HG03196 (cell line): ENCODE data around the gene CNTNAP2.
"Not testable (repeated sequence)": the region's sequence is repeated elsewhere in the genome, so short reads cannot be mapped to it uniquely, and the experiment has no call there.

Experiments
- ATAC-seq: cut with Tn5 transposase; IDR thresholded peaks from one replicate; pipeline ENCODE4 v1.9.1; 2021; ENCODE audit not compliant: unreplicated experiment

CNTNAP2 gene

GRCh38 chr7:147586110-147586509, 1469.5 kb downstream of the CNTNAP2 start:
- no peak for ATAC-seq

- ATAC-seq, result no peak
These were observed 1469.9 kb downstream of the CNTNAP2 start for GRCh38 chr7:147586526-147586925.

- ATAC-seq, result no peak
These were observed 1476.9 kb downstream of the CNTNAP2 start for GRCh38 chr7:147593271-147594057.

GRCh38 chr7:147595042-147595441, 1478.4 kb downstream of the CNTNAP2 start:
- ATAC-seq, result no peak

GRCh38 chr7:147598687-147599086, 1482.1 kb downstream of the CNTNAP2 start:
- not testable (repeated sequence) for ATAC-seq

- ATAC-seq, result no peak
These were observed 1488.7 kb downstream of the CNTNAP2 start for GRCh38 chr7:147605323-147605722.

GRCh38 chr7:147607157-147607800, 1490.7 kb downstream of the CNTNAP2 start:
- no peak for ATAC-seq

- ATAC-seq, result no peak
These were observed 1494.8 kb downstream of the CNTNAP2 start for GRCh38 chr7:147611431-147611830.

GRCh38 chr7:147635288-147635687, 1518.7 kb downstream of the CNTNAP2 start:
- ATAC-seq, result no peak

- ATAC-seq, result no peak
These were observed 1520.0 kb downstream of the CNTNAP2 start for GRCh38 chr7:147636553-147636952.

GRCh38 chr7:147638566-147638965, 1522.0 kb downstream of the CNTNAP2 start:
- no peak for ATAC-seq

GRCh38 chr7:147639037-147639436, 1522.4 kb downstream of the CNTNAP2 start:
- no peak for ATAC-seq

- ATAC-seq, result no peak
These were observed 1523.2 kb downstream of the CNTNAP2 start for GRCh38 chr7:147639751-147640150.

GRCh38 chr7:147640821-147641220, 1524.2 kb downstream of the CNTNAP2 start:
- no peak for ATAC-seq

GRCh38 chr7:147646568-147646967, 1530.0 kb downstream of the CNTNAP2 start:
- no peak for ATAC-seq

- no peak for ATAC-seq
These were observed 1534.4 kb downstream of the CNTNAP2 start for GRCh38 chr7:147650991-147651390.

GRCh38 chr7:147651601-147652000, 1535.0 kb downstream of the CNTNAP2 start:
- ATAC-seq, result no peak

- ATAC-seq, result no peak
These were observed 1536.9 kb downstream of the CNTNAP2 start for GRCh38 chr7:147653456-147653855.

GRCh38 chr7:147658392-147658967, 1541.9 kb downstream of the CNTNAP2 start:
- no peak for ATAC-seq

GRCh38 chr7:147659036-147659995, 1542.7 kb downstream of the CNTNAP2 start:
- ATAC-seq, result no peak

GRCh38 chr7:147664541-147664940, 1547.9 kb downstream of the CNTNAP2 start:
- no peak for ATAC-seq
